PC-3 (cell line): ENCODE data around the gene HIVEP3. TPM values are rescaled to one million over a fixed set of nuclear protein-coding genes. Genes with fewer than 3 reads are reported as not detected.

Source experiments
- ATAC-seq: fragments of 200-7000 bp; cut with Tn5 transposase; 2 replicates; pipeline ENCODE4 v1.9.1; 2020; ENCODE audit warnings: mild to moderate bottlenecking, moderate library complexity
- BruUV-seq: library from RNA; stranded (reverse); fragments of 400-500 nt; replicated peaks from 2 replicates; lab custom pipeline; 2021; lab: Mats Ljungman, UMichigan
- CTCF ChIA-PET: fragments of 300-600 bp; sonication (Branson Sonifier 250); formaldehyde crosslinking; loops from one replicate; lab custom pipeline; 2022; ENCODE audit warnings: antibody characterized with exemption; lab: Charles Lee
- POLR2A ChIA-PET: fragments of 300-600 bp; sonication (Branson Sonifier 250); formaldehyde crosslinking; loops from one replicate; lab custom pipeline; 2022; ENCODE audit warnings: antibody characterized with exemption; ENCODE audit not compliant: unreplicated experiment; lab: Charles Lee
- DNase-seq: peaks from one replicate; pipeline ENCODE4 v3.0.0-alpha.2; 2015
- H2AFZ ChIP-seq: fragments of 300-600 bp; sonication (generic); 2 replicates; pipeline ENCODE4 v1.6.0; 2016; ENCODE audit warnings: antibody characterized with exemption, low read length
- H3F3A ChIP-seq: fragments of 300-600 bp; sonication (generic); one replicate; pipeline ENCODE4 v1.6.0; 2017; ENCODE audit warnings: antibody characterized with exemption, low read length, control low read depth, mild to moderate bottlenecking; ENCODE audit not compliant: unreplicated experiment
- H3K27ac ChIP-seq: fragments of 300-600 bp; sonication (generic); 2 replicates; pipeline ENCODE4 v1.5.1; 2016; ENCODE audit warnings: mild to moderate bottlenecking, low read length
- H3K27me3 ChIP-seq: fragments of 300-600 bp; sonication (generic); 2 replicates; pipeline ENCODE4 v1.6.1; 2016; ENCODE audit warnings: low read length, mixed read lengths
- H3K36me3 ChIP-seq: fragments of 300-600 bp; sonication (generic); 2 replicates; pipeline ENCODE4 v1.6.1; 2016; ENCODE audit warnings: low read depth, mixed run types, low read length, mixed read lengths
- H3K4me1 ChIP-seq: fragments of 300-600 bp; sonication (generic); 2 replicates; pipeline ENCODE4 v1.5.1; 2016; ENCODE audit warnings: low read length; ENCODE audit not compliant: insufficient read depth
- H3K4me2 ChIP-seq: fragments of 300-600 bp; sonication (generic); 2 replicates; pipeline ENCODE4 v1.6.0; 2016; ENCODE audit warnings: low read length
- H3K4me3 ChIP-seq: fragments of 300-600 bp; sonication (generic); 2 replicates; pipeline ENCODE4 v1.5.1; 2016; ENCODE audit warnings: mild to moderate bottlenecking, low read length, mixed read lengths
- H3K79me2 ChIP-seq: fragments of 300-600 bp; sonication (generic); 2 replicates; pipeline ENCODE4 v1.6.1; 2017; ENCODE audit warnings: low read length, mixed read lengths
- H3K9ac ChIP-seq: fragments of 300-600 bp; sonication (generic); 2 replicates; pipeline ENCODE4 v1.6.0; 2016; ENCODE audit warnings: mild to moderate bottlenecking, low read length
- H3K9me2 ChIP-seq: fragments of 300-600 bp; sonication (generic); replicated peaks from 2 replicates; pipeline ENCODE4 v1.6.1; 2016; ENCODE audit warnings: mixed run types, low read length, mixed read lengths
- H3K9me3 ChIP-seq: fragments of 300-600 bp; sonication (generic); 2 replicates; pipeline ENCODE4 v1.6.1; 2016; ENCODE audit warnings: low read length, mixed read lengths
- H4K20me1 ChIP-seq: fragments of 300-600 bp; sonication (generic); 2 replicates; pipeline ENCODE4 v1.6.1; 2016; ENCODE audit warnings: low read length, mixed read lengths
- CTCF ChIP-seq: fragments of 300-600 bp; sonication (generic); conservative IDR thresholded peaks from 2 replicates; pipeline ENCODE4 v1.5.1; 2017; ENCODE audit warnings: antibody characterized with exemption, low read depth, mild to moderate bottlenecking, low read length
- EZH2 ChIP-seq: fragments of 300-600 bp; sonication (generic); IDR thresholded peaks from one replicate; pipeline ENCODE4 v1.6.1; 2017; ENCODE audit warnings: antibody characterized with exemption, mild to moderate bottlenecking, low read length; ENCODE audit not compliant: unreplicated experiment
- EZH2phosphoT487 ChIP-seq: fragments of 300-600 bp; sonication (generic); IDR thresholded peaks from 2 replicates; pipeline ENCODE4 v1.6.1; 2018; ENCODE audit warnings: mild to moderate bottlenecking, antibody characterized with exemption, low read length, borderline replicate concordance
- intact Hi-C: fragments of 100-400 bp; cut with micrococcal nuclease; formaldehyde crosslinking; loops from 2 replicates; pipeline ENCODE4 v1.9.0; 2023
- total RNA-seq: library from RNA; depleted of rRNA; stranded (reverse); fragments of >200 nt; gene quantifications from 2 replicates; pipeline ENCODE4 v1.2.3, GENCODE V29; 2014

The HIVEP3 gene
- total RNA-seq, 1 experiment from 2014 or later = 9.8 TPM

- BruUV-seq = no TSS peak
- intact Hi-C loops = loop anchor here (5.0 to 10.0 kb wide), 2 partner anchors 34 to 87 kb away; no protein-coding TSS in a partner anchor
- Histone ChIP-seq H3F3A (no peaks in the 10 kb centered on the region), H3K9me2 (no peaks in the 10 kb centered on the region), H2AFZ (peak overlapping the region; percentile 74; the same call in 1 of the 2 replicates), H3K79me2 (no peaks in the 10 kb centered on the region), H3K4me1 (peaks cover 30% of the 10 kb centered on the region), H3K27ac (no peak overlapping the region), H3K4me2 (peak overlapping the region; percentile 100), H3K9me3 (no peaks in the 10 kb centered on the region), H4K20me1 (no peaks in the 10 kb centered on the region), H3K36me3 (no peaks in the 10 kb centered on the region), H3K9ac (peak overlapping the region; percentile 33; the same call in 1 of the 2 replicates), H3K4me3 (peak overlapping the region; percentile 86), H3K27me3 (no peaks in the 10 kb centered on the region)
- no peak for DNase-seq
- CTCF ChIA-PET = interaction anchor here (0.6 kb wide), 2 partner anchors 146 to 227 kb away, joined by 3 to 7 read pairs; no protein-coding TSS in a partner anchor
- TF ChIP-seq CTCF (no peak), EZH2 (no peak), EZH2phosphoT487 (no peak)
- POLR2A ChIA-PET = interaction anchor here (0.6 kb wide), 2 partner anchors 111 to 1769 kb away, joined by 5 to 6 read pairs; no protein-coding TSS in a partner anchor
- peak; percentile 13 for ATAC-seq
These were observed 257.2 kb downstream of the HIVEP3 start for GRCh38 chr1:41661428-41662060.

DNA sequence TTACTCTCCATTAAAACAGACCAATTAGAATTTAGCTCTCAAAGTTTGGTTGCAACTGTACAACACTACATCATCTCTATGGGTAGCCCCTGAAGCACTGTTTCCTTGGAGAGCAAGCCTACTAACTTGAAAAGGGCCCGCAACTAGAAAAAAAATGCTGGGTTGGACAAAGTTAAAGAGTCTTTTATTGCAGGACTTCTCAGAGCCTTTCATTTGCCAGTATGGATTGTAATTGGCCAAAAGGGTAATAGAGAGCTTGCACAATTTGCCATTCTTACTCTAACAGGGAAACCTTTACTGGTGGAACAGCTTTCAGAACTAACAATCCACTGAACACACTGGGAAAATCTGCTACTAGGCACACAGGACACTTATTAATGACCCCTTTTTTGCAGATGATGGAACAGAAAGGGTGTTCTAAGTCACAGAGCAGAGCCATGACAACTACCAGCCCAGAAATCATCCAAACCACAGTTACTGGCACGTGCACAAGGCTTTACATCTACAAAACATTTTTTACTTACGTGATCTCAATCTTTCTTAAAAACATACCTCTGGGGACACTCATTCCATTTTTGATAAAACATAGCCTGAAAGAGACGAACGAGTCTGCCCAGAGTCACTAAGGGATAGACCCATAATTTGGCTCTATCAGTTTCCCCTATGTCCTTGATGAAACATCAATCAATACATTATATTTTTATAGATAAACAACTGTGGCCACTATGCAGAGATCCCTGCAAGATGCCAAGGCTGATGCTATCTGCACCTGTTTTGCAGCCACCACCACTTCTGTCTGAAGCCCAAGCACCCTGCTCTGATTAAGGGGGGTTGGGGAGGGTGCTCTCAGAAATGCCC lies 257.9 kb downstream of the HIVEP3 start:
- Histone ChIP-seq H3K9ac (no peak overlapping the region), H3K9me2 (no peaks in the 10 kb centered on the region), H2AFZ (no peak overlapping the region), H3K79me2 (no peaks in the 10 kb centered on the region), H3K4me2 (peak overlapping the region; percentile 100), H3K9me3 (no peaks in the 10 kb centered on the region), H3K4me1 (peaks cover 24% of the 10 kb centered on the region), H3K36me3 (no peaks in the 10 kb centered on the region), H3K4me3 (peak overlapping the region; percentile 86), H3K27ac (no peak overlapping the region), H4K20me1 (no peaks in the 10 kb centered on the region), H3K27me3 (no peaks in the 10 kb centered on the region), H3F3A (no peaks in the 10 kb centered on the region)
- no peak for ATAC-seq
- TSS peak; percentile 12 for BruUV-seq
- TF ChIP-seq CTCF = no peak
- TF ChIP-seq EZH2 = no peak
- TF ChIP-seq EZH2phosphoT487 = no peak
- ChIA-PET POLR2A (no interaction called here), CTCF (no interaction called here)
- intact Hi-C loops = loop anchor here (5.0 to 10.0 kb wide), 2 partner anchors 33 to 86 kb away; no protein-coding TSS in a partner anchor
- no peak for DNase-seq
